HUES6 (cell line): ENCODE results near the gene ID4.
"Not testable (repeated sequence)": the region's sequence is repeated elsewhere in the genome, so short reads cannot be mapped to it uniquely, and the experiment has no call there.

Source experiments
- H3K27ac ChIP-seq: 2 replicates; pipeline ENCODE4 v1.7.0; 2013; ENCODE audit warnings: low read depth, mild to moderate bottlenecking, low read length, inconsistent platforms
- H3K27me3 ChIP-seq: 2 replicates; pipeline ENCODE4 v1.6.1; 2013; ENCODE audit warnings: low read length; ENCODE audit not compliant: control insufficient read depth, insufficient read depth
- H3K36me3 ChIP-seq: 2 replicates; pipeline ENCODE4 v1.6.1; 2013; ENCODE audit warnings: low read length; ENCODE audit not compliant: control insufficient read depth, insufficient read depth
- H3K4me1 ChIP-seq: 2 replicates; pipeline ENCODE4 v1.6.1; 2013; ENCODE audit warnings: low read length; ENCODE audit not compliant: control insufficient read depth, insufficient read depth
- H3K4me3 ChIP-seq: 2 replicates; pipeline ENCODE4 v1.5.1; 2013; ENCODE audit warnings: low read depth, low read length
- H3K9ac ChIP-seq: one replicate; pipeline ENCODE4 v1.6.1; 2013; ENCODE audit warnings: mild to moderate bottlenecking, low read length
- H3K9me3 ChIP-seq: 2 replicates; pipeline ENCODE4 v1.6.1; 2013; ENCODE audit warnings: low read depth, low read length; ENCODE audit not compliant: control insufficient read depth, insufficient read depth

ID4 gene

GRCh38 chr6:19848465-19849029 is 11.4 kb downstream of the ID4 start:
- Histone ChIP-seq H3K4me3 (no peak overlapping the region), H3K9me3 (no peaks in the 10 kb centered on the region), H3K4me1 (peaks cover 8% of the 10 kb centered on the region), H3K27me3 (no peaks in the 10 kb centered on the region), H3K27ac (no peak overlapping the region), H3K9ac (no peak overlapping the region), H3K36me3 (no peaks in the 10 kb centered on the region)

- Histone ChIP-seq H3K9ac (no peak overlapping the region), H3K4me3 (no peak overlapping the region), H3K27ac (no peak overlapping the region), H3K36me3 (no peaks in the 10 kb centered on the region), H3K9me3 (no peaks in the 10 kb centered on the region), H3K4me1 (peaks cover 8% of the 10 kb centered on the region), H3K27me3 (no peaks in the 10 kb centered on the region)
Observed at GRCh38 chr6:19849196-19849595, 12.0 kb downstream of the ID4 start.

- no peaks in the 10 kb centered on the region for H3K9me3 ChIP-seq
- H3K27ac ChIP-seq = no peak overlapping the region
- H3K4me3 ChIP-seq = no peak overlapping the region
- H3K4me1 ChIP-seq = peaks cover 8% of the 10 kb centered on the region
- no peaks in the 10 kb centered on the region for H3K36me3 ChIP-seq
- H3K9ac ChIP-seq = no peak overlapping the region
- H3K27me3 ChIP-seq = no peaks in the 10 kb centered on the region
Observed at GRCh38 chr6:19849755-19850154, 12.6 kb downstream of the ID4 start.

- Histone ChIP-seq H3K9ac (peak overlapping the region; percentile 7), H3K9me3 (no peaks in the 10 kb centered on the region), H3K27ac (no peak overlapping the region; the same call in 1 of the 2 replicates)
Observed at GRCh38 chr6:19851241-19852089, 14.3 kb downstream of the ID4 start.

GRCh38 chr6:19852090-19852457 is 14.9 kb downstream of the ID4 start:
- Histone ChIP-seq H3K27ac (no peak overlapping the region), H3K9me3 (no peaks in the 10 kb centered on the region), H3K36me3 (no peaks in the 10 kb centered on the region), H3K27me3 (no peaks in the 10 kb centered on the region), H3K9ac (no peak overlapping the region), H3K4me1 (peaks cover 8% of the 10 kb centered on the region), H3K4me3 (no peak overlapping the region)

More at GRCh38 chr6:19851241-19852089, 14.3 kb downstream of the ID4 start:
- Histone ChIP-seq H3K4me1 (peaks cover 8% of the 10 kb centered on the region), H3K36me3 (no peaks in the 10 kb centered on the region), H3K27me3 (no peaks in the 10 kb centered on the region), H3K4me3 (peak overlapping the region; percentile 2; the same call in 1 of the 2 replicates)

- Histone ChIP-seq H3K4me3 (no peak overlapping the region), H3K27me3 (no peaks in the 10 kb centered on the region), H3K9ac (no peak overlapping the region), H3K9me3 (no peaks in the 10 kb centered on the region), H3K4me1 (peaks cover 8% of the 10 kb centered on the region), H3K36me3 (no peaks in the 10 kb centered on the region), H3K27ac (no peak overlapping the region)
Observed at GRCh38 chr6:19852927-19853326, 15.8 kb downstream of the ID4 start.

- H3K27ac ChIP-seq, H3K4me1 ChIP-seq, H3K4me3 ChIP-seq, H3K27me3 ChIP-seq, H3K36me3 ChIP-seq, H3K9ac ChIP-seq, H3K9me3 ChIP-seq: not testable (repeated sequence)
Observed at GRCh38 chr6:19854421-19855015, 17.3 kb downstream of the ID4 start.

- Histone ChIP-seq H3K36me3 (no peaks in the 10 kb centered on the region), H3K27ac (no peak overlapping the region), H3K4me1 (peaks cover 8% of the 10 kb centered on the region)
Observed at GRCh38 chr6:19855536-19855935, 18.4 kb downstream of the ID4 start.

GRCh38 chr6:19857139-19857538 is 20.0 kb downstream of the ID4 start:
- H3K9ac ChIP-seq = no peak overlapping the region
- H3K27ac ChIP-seq = no peak overlapping the region
- H3K4me3 ChIP-seq = no peak overlapping the region
- H3K9me3 ChIP-seq = no peaks in the 10 kb centered on the region
- H3K27me3 ChIP-seq = no peaks in the 10 kb centered on the region
- H3K4me1 ChIP-seq = no peaks in the 10 kb centered on the region
- H3K36me3 ChIP-seq = no peaks in the 10 kb centered on the region

More at GRCh38 chr6:19855536-19855935, 18.4 kb downstream of the ID4 start:
- Histone ChIP-seq H3K27me3 (no peaks in the 10 kb centered on the region), H3K9me3 (no peaks in the 10 kb centered on the region), H3K9ac (no peak overlapping the region), H3K4me3 (no peak overlapping the region)

GRCh38 chr6:19857703-19858102 is 20.5 kb downstream of the ID4 start:
- Histone ChIP-seq H3K4me1 (no peaks in the 10 kb centered on the region), H3K36me3 (no peaks in the 10 kb centered on the region), H3K27ac (no peak overlapping the region), H3K9ac (no peak overlapping the region), H3K9me3 (no peaks in the 10 kb centered on the region), H3K27me3 (no peaks in the 10 kb centered on the region), H3K4me3 (no peak overlapping the region)

GRCh38 chr6:19860235-19860877 is 23.2 kb downstream of the ID4 start:
- Histone ChIP-seq H3K4me1 (no peaks in the 10 kb centered on the region), H3K27me3 (no peaks in the 10 kb centered on the region), H3K4me3 (no peak overlapping the region), H3K36me3 (no peaks in the 10 kb centered on the region), H3K9ac (no peak overlapping the region), H3K27ac (no peak overlapping the region), H3K9me3 (no peaks in the 10 kb centered on the region)
